HT-29 (cell line): Measurements from ENCODE around the gene FLT3. TPM values are rescaled to one million over a fixed set of nuclear protein-coding genes. Genes with fewer than 3 reads are reported as not detected.

Source experiments
- DNase-seq: peaks from one replicate; pipeline ENCODE4 v3.0.0-alpha.2; 2015; ENCODE audit warnings: low spot score
- small RNA-seq: library from RNA; depleted of rRNA; stranded (forward); fragments of <200 nt; gene quantifications from one replicate; pipeline ENCODE3, GENCODE V24; 2014
- total RNA-seq: library from RNA; depleted of rRNA; stranded (reverse); fragments of >200 nt; shearing (Covaris generic); gene quantifications from 2 replicates; pipeline ENCODE4 v1.2.3, GENCODE V29; 2014; rRNA removed

FLT3 gene
- total RNA-seq, 1 experiment from 2014 or later: not detected

- no peak for DNase-seq
These were observed 138.9 kb downstream of the FLT3 start for GRCh38 chr13:27961227-27962085.

- peak; percentile 100 for DNase-seq
These were observed 139.8 kb downstream of the FLT3 start for GRCh38 chr13:27960362-27961226.

GRCh38 chr13:27959976-27960361 is 140.4 kb downstream of the FLT3 start:
- DNase-seq: no peak

GRCh38 chr13:27956576-27957300 is 143.6 kb downstream of the FLT3 start:
- peak; percentile 93 for DNase-seq

DNA sequence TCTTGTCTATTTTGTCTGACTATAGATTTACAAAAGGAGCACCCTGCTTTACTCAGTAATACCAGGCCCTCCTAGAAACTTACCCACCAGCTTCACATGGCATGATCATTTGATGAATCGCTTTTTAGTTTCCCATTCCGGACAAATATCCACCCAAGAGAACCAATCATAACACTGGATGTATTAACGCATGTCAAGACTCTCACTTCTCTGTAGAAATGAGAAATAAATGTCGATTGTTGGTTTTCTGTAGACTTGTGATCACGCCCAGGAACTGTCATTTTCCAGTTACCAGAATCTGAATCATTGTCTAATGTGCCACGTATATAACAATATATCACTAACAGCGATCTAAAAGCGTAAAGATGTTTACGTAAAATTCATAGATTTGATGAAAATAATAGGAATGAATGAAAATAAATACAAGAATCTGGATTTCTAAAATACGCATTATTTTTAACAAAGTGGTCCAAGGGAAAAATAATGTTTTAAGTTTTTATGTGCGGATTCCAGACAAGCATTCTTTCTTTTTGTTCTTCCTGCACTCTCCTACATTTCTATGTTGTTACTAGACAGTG is 145.3 kb downstream of the FLT3 start:
- DNase-seq: no peak

GRCh38 chr13:27954406-27954851 is 145.9 kb downstream of the FLT3 start:
- no peak for DNase-seq

GRCh38 chr13:27953676-27954405 is 146.5 kb downstream of the FLT3 start:
- peak; percentile 100 for DNase-seq

Small RNA genes lying within 50 kb of the gene (small RNA-seq; reads per million reads assigned to genes)
- gene RN7SL272P: not detected

Other genes with a start within 250 kb of the FLT3 start
- gene PDX1, start 180.6 kb downstream of the FLT3 start, total RNA-seq: 0.51 and 0.89 TPM in 2 replicates
- gene CDX2, start 131.3 kb downstream of the FLT3 start, total RNA-seq: 4.1 and 5.4 TPM in 2 replicates
- not detected in 2 replicates for gene URAD, start 111.9 kb downstream of the FLT3 start, total RNA-seq
- 23.8 and 27.3 TPM in 2 replicates for gene PAN3, start 38.0 kb upstream of the FLT3 start, total RNA-seq